NT2/D1 (cell line): ENCODE results near the gene AMBP.

Experiments
- YY1 ChIP-seq: IDR thresholded peaks from 2 replicates; pipeline ENCODE4 v1.6.1; 2011; ENCODE audit not compliant: insufficient read length, insufficient read depth
- ZNF274 ChIP-seq: IDR thresholded peaks from 2 replicates; pipeline ENCODE4 v1.6.1; 2011; ENCODE audit warnings: mild to moderate bottlenecking, low read depth, low read length

GRCh38 chr9:114050646-114051045 lies 27.5 kb downstream of the AMBP start:
- no peak for TF ChIP-seq ZNF274
- no peak for TF ChIP-seq YY1
